Chondrocyte (in vitro differentiated cells): ENCODE results near the gene RAD51B. TPM values are rescaled to one million over a fixed set of nuclear protein-coding genes. Genes with fewer than 3 reads are reported as not detected.

Experiments used
- DNase-seq: peaks from one replicate; pipeline ENCODE4 v3.0.0; 2021; ENCODE audit warnings: mixed read lengths, low spot score
- H3K27ac Mint-ChIP-seq: one replicate; pipeline ENCODE4 v1.8.0; 2021; ENCODE audit warnings: mild to moderate bottlenecking, moderate library complexity, mixed read lengths; ENCODE audit not compliant: unreplicated experiment
- H3K27me3 Mint-ChIP-seq: 2 replicates; pipeline ENCODE4 v1.8.0; 2021; ENCODE audit warnings: low read depth, mixed read lengths
- H3K36me3 Mint-ChIP-seq: 2 replicates; pipeline ENCODE4 v1.8.0; 2021; ENCODE audit warnings: low read depth, mixed read lengths
- H3K4me1 Mint-ChIP-seq: 2 replicates; pipeline ENCODE4 v1.8.0; 2021; ENCODE audit warnings: low read depth, mild to moderate bottlenecking, mixed read lengths
- H3K4me3 Mint-ChIP-seq: one replicate; pipeline ENCODE4 v1.8.0; 2021; ENCODE audit warnings: mild to moderate bottlenecking, moderate library complexity, mixed read lengths; ENCODE audit not compliant: unreplicated experiment
- H3K9me3 Mint-ChIP-seq: 2 replicates; pipeline ENCODE4 v1.8.0; 2021; ENCODE audit warnings: low read depth, mixed read lengths
- total RNA-seq: library from RNA; stranded (reverse); gene quantifications from 3 replicates; pipeline ENCODE4 v1.2.1, GENCODE V29; 2021
- TF ChIP-seq, protein P1 (sequence below): fragments of 200-600 bp; sonication (generic); IDR thresholded peaks from 2 replicates; pipeline ENCODE4 v1.5.0; 2021; ENCODE audit warnings: antibody characterized with exemption, mild to moderate bottlenecking, moderate library complexity

The RAD51B gene
- total RNA-seq, 1 donor from 2014 or later, result 8.2 TPM

DNA sequence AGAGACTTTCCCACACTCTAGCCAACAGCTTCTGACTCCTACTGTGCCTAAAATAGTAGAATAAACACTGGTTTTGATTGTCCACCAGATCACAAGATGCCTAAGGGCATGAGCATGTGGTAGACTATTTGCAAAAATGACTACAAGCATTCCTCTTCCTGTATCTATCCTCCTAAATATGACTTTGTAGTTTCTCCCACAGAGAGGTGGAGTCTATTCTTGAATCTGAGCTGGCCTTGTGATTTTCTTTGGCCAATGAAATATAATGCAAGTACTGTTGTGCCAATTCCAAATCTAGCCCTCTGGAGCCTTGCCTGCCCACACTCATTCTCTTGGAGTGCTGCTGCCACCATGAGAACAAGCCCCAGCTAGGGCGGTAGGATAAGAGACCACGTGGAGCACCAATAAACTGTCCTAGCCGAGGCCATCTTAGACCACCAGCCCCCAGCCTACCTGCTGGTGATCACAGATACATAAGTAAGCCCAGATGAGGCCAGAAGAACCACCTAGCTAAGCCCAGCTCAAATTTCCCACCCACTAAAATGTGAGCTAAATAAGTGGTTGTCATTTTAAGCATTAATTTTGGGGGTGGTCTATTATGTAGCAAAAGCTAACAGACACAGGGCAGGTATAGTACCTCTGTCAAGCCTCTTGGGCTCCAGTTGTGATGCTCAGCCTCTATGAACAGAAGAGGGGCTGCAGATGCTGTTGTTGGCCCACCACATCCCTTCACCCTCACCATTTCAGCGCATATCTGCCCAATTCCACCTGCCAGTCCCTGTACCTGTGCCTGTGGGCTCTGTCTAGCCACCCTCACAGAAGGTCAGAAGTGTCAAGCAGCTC, 955.4 kb downstream of the RAD51B start:
- Mint-ChIP-seq H3K9me3 (peaks cover 14% of the 10 kb centered on the region), H3K27me3 (no peaks in the 10 kb centered on the region), H3K36me3 (peaks cover 1% of the 10 kb centered on the region), H3K4me1 (peaks cover 33% of the 10 kb centered on the region), H3K4me3 (no peak overlapping the region), H3K27ac (peak overlapping the region; percentile 97)
- TF ChIP-seq, protein P1, sequence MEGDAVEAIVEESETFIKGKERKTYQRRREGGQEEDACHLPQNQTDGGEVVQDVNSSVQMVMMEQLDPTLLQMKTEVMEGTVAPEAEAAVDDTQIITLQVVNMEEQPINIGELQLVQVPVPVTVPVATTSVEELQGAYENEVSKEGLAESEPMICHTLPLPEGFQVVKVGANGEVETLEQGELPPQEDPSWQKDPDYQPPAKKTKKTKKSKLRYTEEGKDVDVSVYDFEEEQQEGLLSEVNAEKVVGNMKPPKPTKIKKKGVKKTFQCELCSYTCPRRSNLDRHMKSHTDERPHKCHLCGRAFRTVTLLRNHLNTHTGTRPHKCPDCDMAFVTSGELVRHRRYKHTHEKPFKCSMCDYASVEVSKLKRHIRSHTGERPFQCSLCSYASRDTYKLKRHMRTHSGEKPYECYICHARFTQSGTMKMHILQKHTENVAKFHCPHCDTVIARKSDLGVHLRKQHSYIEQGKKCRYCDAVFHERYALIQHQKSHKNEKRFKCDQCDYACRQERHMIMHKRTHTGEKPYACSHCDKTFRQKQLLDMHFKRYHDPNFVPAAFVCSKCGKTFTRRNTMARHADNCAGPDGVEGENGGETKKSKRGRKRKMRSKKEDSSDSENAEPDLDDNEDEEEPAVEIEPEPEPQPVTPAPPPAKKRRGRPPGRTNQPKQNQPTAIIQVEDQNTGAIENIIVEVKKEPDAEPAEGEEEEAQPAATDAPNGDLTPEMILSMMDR, result peak; percentile 64
- DNase-seq, result no peak

DNA sequence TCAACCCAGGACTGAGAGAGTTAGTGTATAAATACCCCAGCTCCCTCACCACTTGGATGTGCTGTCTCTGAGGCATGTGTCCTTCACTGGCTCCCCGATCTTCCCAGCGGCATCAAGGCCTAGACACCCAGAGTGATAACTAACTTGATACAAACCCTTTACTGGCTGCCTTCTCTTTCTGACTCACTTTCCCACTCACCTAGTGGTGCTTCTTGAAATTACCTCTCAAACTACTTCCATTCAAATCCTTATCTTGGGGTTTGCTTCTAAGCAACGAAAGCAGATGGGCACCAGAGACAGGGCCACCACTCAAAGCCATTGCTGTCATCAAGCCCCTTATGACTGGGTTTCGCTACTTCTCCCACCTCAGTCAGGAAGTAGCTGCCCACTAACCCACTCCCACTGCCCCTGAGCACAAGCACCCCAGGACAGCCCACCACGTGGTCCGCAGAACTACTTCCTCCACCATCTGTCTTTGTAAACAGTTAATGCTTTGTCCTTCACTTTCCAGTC, 956.1 kb downstream of the RAD51B start:
- Mint-ChIP-seq H3K36me3 (peaks cover 1% of the 10 kb centered on the region), H3K27me3 (no peaks in the 10 kb centered on the region), H3K27ac (peak overlapping the region; percentile 97), H3K9me3 (peaks cover 14% of the 10 kb centered on the region), H3K4me1 (peaks cover 40% of the 10 kb centered on the region), H3K4me3 (no peak overlapping the region)
- DNase-seq, result no peak
- TF ChIP-seq, protein P1, result no peak

DNA sequence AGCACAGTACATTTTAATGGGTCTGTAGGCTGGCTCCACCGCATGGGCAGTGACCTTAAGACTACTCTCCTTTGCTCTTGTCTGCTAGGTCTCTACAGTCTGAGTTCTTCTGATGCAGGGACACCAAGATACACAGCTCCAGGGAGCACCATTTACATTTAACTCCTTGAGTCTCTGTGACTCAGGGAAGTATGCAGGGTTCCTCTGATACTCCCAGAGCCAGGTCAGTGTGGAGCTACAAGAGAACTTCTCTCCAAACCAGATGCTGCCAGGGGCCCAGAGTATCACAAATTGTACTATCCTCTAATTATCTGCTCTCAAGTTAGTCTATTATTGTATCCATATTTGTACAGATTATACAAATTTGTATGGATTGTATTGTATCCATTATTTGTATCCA, 958.1 kb downstream of the RAD51B start:
- no peak for DNase-seq
- H3K36me3 Mint-ChIP-seq, result peaks cover 1% of the 10 kb centered on the region
- peaks cover 14% of the 10 kb centered on the region for H3K9me3 Mint-ChIP-seq
- H3K4me1 Mint-ChIP-seq, result peaks cover 47% of the 10 kb centered on the region
- no peak overlapping the region for H3K27ac Mint-ChIP-seq
- TF ChIP-seq, protein P1, result no peak
- H3K27me3 Mint-ChIP-seq, result no peaks in the 10 kb centered on the region
- no peak overlapping the region for H3K4me3 Mint-ChIP-seq

Other genes starting within 250 kb of the RAD51B start
- 16.3 to 19.0 TPM (median 16.9 TPM) in 3 replicates for gene PIGH, start 219.5 kb upstream of the RAD51B start, total RNA-seq
- 2.8 to 11.1 TPM (median 10.9 TPM) in 3 replicates for gene ARG2, start 199.9 kb upstream of the RAD51B start, total RNA-seq
- gene VTI1B, start 145.1 kb upstream of the RAD51B start, total RNA-seq, result 99.2 to 108 TPM (median 107 TPM) in 3 replicates
- gene RDH11, start 124.0 kb upstream of the RAD51B start, total RNA-seq, result 63.3 to 69.4 TPM (median 67.3 TPM) in 3 replicates
- gene RDH12, start 117.9 kb upstream of the RAD51B start, total RNA-seq, result not detected in 3 replicates
- gene ZFYVE26, start 3.2 kb upstream of the RAD51B start, total RNA-seq, result 26.2 to 27.4 TPM (median 27.2 TPM) in 3 replicates